Measurements from ENCODE around the gene FBXO10. TPM values are rescaled to one million over a fixed set of nuclear protein-coding genes. Genes with fewer than 3 reads are reported as not detected.

The FBXO10 gene
- total RNA-seq, 4 donors from 2014 or later: 4.5 to 5.7 (median 5.6) TPM

- no peak for TF ChIP-seq CTCF (IDR thresholded peaks at IDR 0.05; ENCODE audit: low read depth)
Measured at GRCh38 chr9:37511016-37512010, 64.9 kb downstream of the FBXO10 start.

GRCh38 chr9:37509536-37509935 is 66.6 kb downstream of the FBXO10 start:
- TF ChIP-seq CTCF (IDR thresholded peaks at IDR 0.05; ENCODE audit: low read depth): no peak

GRCh38 chr9:37508834-37509206 is 67.4 kb downstream of the FBXO10 start:
- TF ChIP-seq CTCF (IDR thresholded peaks at IDR 0.05; ENCODE audit: low read depth): no peak

GRCh38 chr9:37508135-37508833 is 67.9 kb downstream of the FBXO10 start:
- no peak for TF ChIP-seq CTCF (IDR thresholded peaks at IDR 0.05; ENCODE audit: low read depth)

GRCh38 chr9:37507566-37508134 is 68.5 kb downstream of the FBXO10 start:
- no peak for TF ChIP-seq CTCF (IDR thresholded peaks at IDR 0.05; ENCODE audit: low read depth)

GRCh38 chr9:37504605-37505004 is 71.6 kb downstream of the FBXO10 start:
- no peak for TF ChIP-seq CTCF (IDR thresholded peaks at IDR 0.05; ENCODE audit: low read depth)

- TF ChIP-seq CTCF (IDR thresholded peaks at IDR 0.05; ENCODE audit: low read depth): no peak
Measured at GRCh38 chr9:37503736-37504135, 72.4 kb downstream of the FBXO10 start.

Measured in subcutaneous adipose tissue (tissue), 4 donors.